Hepatocyte (in vitro differentiated cells): ENCODE data around the gene COMMD3. TPM values are rescaled to one million over a fixed set of nuclear protein-coding genes. Genes with fewer than 3 reads are reported as not detected.

Experiments used
- DNase-seq: peaks from one replicate; pipeline ENCODE4 v3.0.0-alpha.2; 2016; ENCODE audit warnings: low spot score
- H2AFZ ChIP-seq: fragments of 200-600 bp; sonication (generic); 2 replicates; pipeline ENCODE4 v1.6.0; 2016; ENCODE audit warnings: antibody characterized with exemption, mild to moderate bottlenecking
- H3K27ac ChIP-seq: fragments of 200-600 bp; sonication (generic); 2 replicates; pipeline ENCODE4 v1.5.1; 2016; ENCODE audit warnings: mild to moderate bottlenecking
- H3K27me3 ChIP-seq: fragments of 200-600 bp; sonication (generic); 2 replicates; pipeline ENCODE4 v1.6.1; 2016
- H3K36me3 ChIP-seq: fragments of 200-600 bp; sonication (generic); replicated peaks from 2 replicates; pipeline ENCODE4 v1.5.1; 2016; ENCODE audit warnings: low read depth; ENCODE audit not compliant: insufficient read depth
- H3K4me1 ChIP-seq: fragments of 200-600 bp; sonication (generic); 2 replicates; pipeline ENCODE4 v1.5.1; 2016; ENCODE audit warnings: mild to moderate bottlenecking, moderate library complexity; ENCODE audit not compliant: insufficient read depth
- H3K4me2 ChIP-seq: fragments of 200-600 bp; sonication (generic); 2 replicates; pipeline ENCODE4 v1.6.0; 2016
- H3K4me3 ChIP-seq: fragments of 200-600 bp; sonication (generic); 2 replicates; pipeline ENCODE4 v1.5.1; 2016; ENCODE audit warnings: mild to moderate bottlenecking
- H3K79me2 ChIP-seq: fragments of 200-600 bp; sonication (generic); 2 replicates; pipeline ENCODE4 v1.6.0; 2017; ENCODE audit warnings: mild to moderate bottlenecking
- H3K9me2 ChIP-seq: fragments of 200-600 bp; sonication (generic); replicated peaks from 2 replicates; pipeline ENCODE4 v1.6.0; 2017; ENCODE audit warnings: mild to moderate bottlenecking; ENCODE audit not compliant: insufficient read depth
- H3K9me3 ChIP-seq: fragments of 200-600 bp; sonication (generic); 2 replicates; pipeline ENCODE4 v1.5.1; 2016; ENCODE audit warnings: low read depth, mild to moderate bottlenecking
- H4K20me1 ChIP-seq: fragments of 200-600 bp; sonication (generic); 2 replicates; pipeline ENCODE4 v1.6.0; 2016; ENCODE audit warnings: mild to moderate bottlenecking; ENCODE audit not compliant: insufficient read depth, poor library complexity, severe bottlenecking
- CTCF ChIP-seq: fragments of 200-600 bp; sonication (generic); IDR thresholded peaks from 2 replicates; pipeline ENCODE4 v1.5.1; 2016; ENCODE audit warnings: antibody characterized with exemption, mild to moderate bottlenecking; ENCODE audit not compliant: poor library complexity
- EZH2 ChIP-seq: fragments of 200-600 bp; sonication (generic); IDR thresholded peaks from 2 replicates; pipeline ENCODE4 v1.6.1; 2016; ENCODE audit warnings: antibody characterized with exemption, mild to moderate bottlenecking, borderline replicate concordance
- EZH2phosphoT487 ChIP-seq: fragments of 200-600 bp; sonication (generic); IDR thresholded peaks from one replicate; pipeline ENCODE4 v1.6.1; 2018; ENCODE audit warnings: antibody characterized with exemption, mild to moderate bottlenecking, low read depth, moderate library complexity; ENCODE audit not compliant: unreplicated experiment, severe bottlenecking
- WGBS: methylation state at CpG from one replicate; pipeline ENCODE4 v1.1.6; 2016; ENCODE audit warnings: low lambda C conversion rate; ENCODE audit errors: missing lambda C conversion rate; 5-methylcytosine and 5-hydroxymethylcytosine counted together
- polyA plus RNA-seq: library from polyadenylated mRNA; unstranded; fragments of >200 nt; fragmentation: Nextera tagmentation; extraction: Ambion mirVana; gene quantifications from 2 replicates; pipeline ENCODE4 v1.2.1, GENCODE V29; 2016
- total RNA-seq: library from RNA; depleted of rRNA; stranded (reverse); fragments of >200 nt; gene quantifications from 2 replicates; pipeline ENCODE4 v1.2.3, GENCODE V29; 2014

The COMMD3 gene
- total and polyA plus RNA-seq, 2 experiments from 2014 or later: 55.1 to 92.3 TPM

GRCh38 chr10:22294694-22295093 is 21.5 kb upstream of the COMMD3 start:
- DNase-seq: no peak
- Histone ChIP-seq H3K36me3 (no peaks in the 10 kb centered on the region), H3K27ac (no peak overlapping the region), H3K9me2 (no peaks in the 10 kb centered on the region), H3K4me3 (no peak overlapping the region), H3K9me3 (peaks cover 4% of the 10 kb centered on the region), H3K4me2 (no peak overlapping the region), H3K79me2 (no peaks in the 10 kb centered on the region), H4K20me1 (no peaks in the 10 kb centered on the region), H3K27me3 (peaks cover 7% of the 10 kb centered on the region), H3K4me1 (no peaks in the 10 kb centered on the region), H2AFZ (no peak overlapping the region)
- TF ChIP-seq EZH2phosphoT487: no peak
- no peak for TF ChIP-seq CTCF
- no peak for TF ChIP-seq EZH2
- WGBS: 33% methylated on average over 2 of the region's 2 CpGs

DNA sequence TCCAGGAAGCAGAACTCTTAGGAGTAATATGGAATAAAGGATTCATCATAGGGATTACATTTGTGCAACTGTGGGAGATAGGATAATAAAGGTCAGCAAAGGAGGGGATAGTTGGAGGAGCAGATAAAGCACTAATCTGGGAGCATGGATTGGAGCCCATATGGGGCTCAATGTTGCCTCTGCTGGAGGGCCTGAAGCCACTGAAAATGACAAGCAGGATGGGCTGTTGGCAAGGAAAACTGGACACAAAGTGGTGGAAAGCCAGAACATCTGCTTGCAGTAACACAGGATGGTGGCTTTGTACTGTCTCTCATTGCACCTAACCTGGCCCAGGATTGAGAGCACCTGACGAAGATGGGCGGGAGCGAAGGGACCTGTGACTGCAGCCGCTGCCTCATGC is 15.0 kb upstream of the COMMD3 start:
- Histone ChIP-seq H3K4me1 (no peaks in the 10 kb centered on the region), H3K4me3 (no peak overlapping the region), H3K27me3 (peaks cover 7% of the 10 kb centered on the region), H3K36me3 (no peaks in the 10 kb centered on the region), H2AFZ (no peak overlapping the region), H3K79me2 (no peaks in the 10 kb centered on the region), H3K4me2 (no peak overlapping the region), H3K9me3 (no peaks in the 10 kb centered on the region), H3K9me2 (no peaks in the 10 kb centered on the region), H4K20me1 (no peaks in the 10 kb centered on the region), H3K27ac (no peak overlapping the region)
- 98% methylated on average over 4 of the region's 4 CpGs for WGBS
- no peak for DNase-seq
- TF ChIP-seq EZH2 (no peak), EZH2phosphoT487 (no peak), CTCF (no peak)

- WGBS: 96% methylated on average over 3 of the region's 3 CpGs
- no peaks in the 10 kb centered on the region for H3K9me3 ChIP-seq
Observed at GRCh38 chr10:22303461-22303860, 12.7 kb upstream of the COMMD3 start.

More at GRCh38 chr10:22303461-22303860, 12.7 kb upstream of the COMMD3 start:
- DNase-seq: no peak
- Histone ChIP-seq H3K27ac (no peak overlapping the region), H3K4me2 (no peak overlapping the region), H3K36me3 (no peaks in the 10 kb centered on the region), H2AFZ (no peak overlapping the region), H3K4me3 (no peak overlapping the region), H3K9me2 (no peaks in the 10 kb centered on the region), H3K79me2 (no peaks in the 10 kb centered on the region), H3K4me1 (no peaks in the 10 kb centered on the region), H4K20me1 (no peaks in the 10 kb centered on the region), H3K27me3 (no peaks in the 10 kb centered on the region)
- TF ChIP-seq EZH2: no peak
- TF ChIP-seq CTCF: no peak
- TF ChIP-seq EZH2phosphoT487: no peak
